Measurements from ENCODE around the gene MYH3. TPM values are rescaled to one million over a fixed set of nuclear protein-coding genes. Genes with fewer than 3 reads are reported as not detected.

MYH3 gene
- total and polyA plus RNA-seq, 5 donors, result 0.40 to 0.97 (median 0.45) TPM

- no peak for DNase-seq
- no peak overlapping the region for H3K4me3 ChIP-seq (ENCODE audit: low read length)
- H3K4me1 ChIP-seq (ENCODE audit: control insufficient read depth, insufficient read depth, low read length), result no peaks in the 10 kb centered on the region
- WGBS, result 92% methylated on average over 4 of the region's 4 CpGs
- no peak overlapping the region for H3K27ac ChIP-seq (ENCODE audit: low read length)
- intact Hi-C loops (cut with DNase I), result no loop called here
- H3K9me3 ChIP-seq (ENCODE audit: control insufficient read depth, low read length), result no peaks in the 10 kb centered on the region
- no peak for ATAC-seq
- no peaks in the 10 kb centered on the region for H3K27me3 ChIP-seq (ENCODE audit: control insufficient read depth, insufficient read depth)
These were observed 17.6 kb upstream of the MYH3 start for GRCh38 chr17:10674704-10675103.

GRCh38 chr17:10673312-10673711 lies 16.2 kb upstream of the MYH3 start:
- no peak overlapping the region for H3K4me3 ChIP-seq (ENCODE audit: low read length)
- WGBS, result 89% methylated on average over 12 of the region's 12 CpGs
- no peak for DNase-seq
- H3K27me3 ChIP-seq (ENCODE audit: control insufficient read depth, insufficient read depth), result no peaks in the 10 kb centered on the region
- ATAC-seq, result no peak
- H3K4me1 ChIP-seq (ENCODE audit: control insufficient read depth, insufficient read depth, low read length), result no peaks in the 10 kb centered on the region
- H3K27ac ChIP-seq (ENCODE audit: low read length), result no peak overlapping the region
- intact Hi-C loops (cut with DNase I), result no loop called here
- H3K9me3 ChIP-seq (ENCODE audit: control insufficient read depth, low read length), result no peaks in the 10 kb centered on the region

GRCh38 chr17:10668775-10669174 lies 11.7 kb upstream of the MYH3 start:
- no peak for DNase-seq
- Histone ChIP-seq H3K9me3 (ENCODE audit: control insufficient read depth, low read length) (no peaks in the 10 kb centered on the region), H3K27ac (ENCODE audit: low read length) (no peak overlapping the region), H3K4me3 (ENCODE audit: low read length) (no peak overlapping the region), H3K4me1 (ENCODE audit: control insufficient read depth, insufficient read depth, low read length) (no peaks in the 10 kb centered on the region), H3K27me3 (ENCODE audit: control insufficient read depth, insufficient read depth) (no peaks in the 10 kb centered on the region)
- no peak for ATAC-seq
- intact Hi-C loops (cut with DNase I), result no loop called here
- WGBS, result 78% methylated on average over 1 of the region's 1 CpG

GRCh38 chr17:10666906-10667305 lies 9.8 kb upstream of the MYH3 start:
- H3K27ac ChIP-seq (ENCODE audit: low read length), result no peak overlapping the region
- ATAC-seq, result no peak
- intact Hi-C loops (cut with DNase I), result no loop called here
- no peaks in the 10 kb centered on the region for H3K27me3 ChIP-seq (ENCODE audit: control insufficient read depth, insufficient read depth)
- DNase-seq, result no peak
- WGBS, result 84% methylated on average over 5 of the region's 5 CpGs
- H3K4me1 ChIP-seq (ENCODE audit: control insufficient read depth, insufficient read depth, low read length), result no peaks in the 10 kb centered on the region
- no peak overlapping the region for H3K4me3 ChIP-seq (ENCODE audit: low read length)
- H3K9me3 ChIP-seq (ENCODE audit: control insufficient read depth, low read length), result no peaks in the 10 kb centered on the region

GRCh38 chr17:10664571-10664970 lies 7.5 kb upstream of the MYH3 start:
- WGBS, result 85% methylated on average over 9 of the region's 9 CpGs

GRCh38 chr17:10663231-10663630 lies 6.1 kb upstream of the MYH3 start:
- H3K9me3 ChIP-seq (ENCODE audit: control insufficient read depth, low read length), result no peaks in the 10 kb centered on the region
- ATAC-seq (no peak), DNase-seq (no peak)
- 89% methylated on average over 6 of the region's 6 CpGs for WGBS
- intact Hi-C loops (cut with DNase I), result no loop called here
- H3K4me1 ChIP-seq (ENCODE audit: control insufficient read depth, insufficient read depth, low read length), result no peaks in the 10 kb centered on the region
- H3K27me3 ChIP-seq (ENCODE audit: control insufficient read depth, insufficient read depth), result no peaks in the 10 kb centered on the region
- H3K4me3 ChIP-seq (ENCODE audit: low read length), result no peak overlapping the region
- no peak overlapping the region for H3K27ac ChIP-seq (ENCODE audit: low read length)

More at GRCh38 chr17:10664571-10664970, 7.5 kb upstream of the MYH3 start:
- no peaks in the 10 kb centered on the region for H3K27me3 ChIP-seq (ENCODE audit: control insufficient read depth, insufficient read depth)
- no peak for ATAC-seq
- H3K4me1 ChIP-seq (ENCODE audit: control insufficient read depth, insufficient read depth, low read length), result no peaks in the 10 kb centered on the region
- no peaks in the 10 kb centered on the region for H3K9me3 ChIP-seq (ENCODE audit: control insufficient read depth, low read length)
- H3K27ac ChIP-seq (ENCODE audit: low read length), result no peak overlapping the region
- no peak overlapping the region for H3K4me3 ChIP-seq (ENCODE audit: low read length)
- DNase-seq, result no peak
- intact Hi-C loops (cut with DNase I), result no loop called here

- no peaks in the 10 kb centered on the region for H3K27me3 ChIP-seq (ENCODE audit: control insufficient read depth, insufficient read depth)
- H3K4me3 ChIP-seq (ENCODE audit: low read length), result no peak overlapping the region
- no peaks in the 10 kb centered on the region for H3K9me3 ChIP-seq (ENCODE audit: control insufficient read depth, low read length)
- H3K4me1 ChIP-seq (ENCODE audit: control insufficient read depth, insufficient read depth, low read length), result no peaks in the 10 kb centered on the region
- intact Hi-C loops (cut with DNase I), result no loop called here
- 87% methylated on average over 10 of the region's 10 CpGs for WGBS
- H3K27ac ChIP-seq (ENCODE audit: low read length), result no peak overlapping the region
- DNase-seq (no peak), ATAC-seq (no peak)
These were observed 4.3 kb upstream of the MYH3 start for GRCh38 chr17:10661437-10661836.

- H3K4me3 ChIP-seq (ENCODE audit: low read length), result no peak overlapping the region
- intact Hi-C loops (cut with DNase I), result no loop called here
- WGBS, result 80% methylated on average over 10 of the region's 10 CpGs
- no peak for DNase-seq
- no peak for ATAC-seq
- no peaks in the 10 kb centered on the region for H3K4me1 ChIP-seq (ENCODE audit: control insufficient read depth, insufficient read depth, low read length)
- no peaks in the 10 kb centered on the region for H3K27me3 ChIP-seq (ENCODE audit: control insufficient read depth, insufficient read depth)
- no peak overlapping the region for H3K27ac ChIP-seq (ENCODE audit: low read length)
- H3K9me3 ChIP-seq (ENCODE audit: control insufficient read depth, low read length), result no peaks in the 10 kb centered on the region
These were observed 770 bp upstream of the MYH3 start for GRCh38 chr17:10657879-10658278.

- no peaks in the 10 kb centered on the region for H3K9me3 ChIP-seq (ENCODE audit: control insufficient read depth, low read length)
- intact Hi-C loops (cut with DNase I), result no loop called here
- H3K27me3 ChIP-seq (ENCODE audit: control insufficient read depth, insufficient read depth), result no peaks in the 10 kb centered on the region
- no peak for ATAC-seq
- H3K4me3 ChIP-seq (ENCODE audit: low read length), result no peak overlapping the region
- no peak overlapping the region for H3K27ac ChIP-seq (ENCODE audit: low read length)
- DNase-seq, result no peak
- WGBS, result 70% methylated on average over 5 of the region's 5 CpGs
- H3K4me1 ChIP-seq (ENCODE audit: control insufficient read depth, insufficient read depth, low read length), result no peaks in the 10 kb centered on the region
These were observed 3.1 kb downstream of the MYH3 start for GRCh38 chr17:10653987-10654386.

- ATAC-seq (no peak), DNase-seq (no peak)
- no peaks in the 10 kb centered on the region for H3K27me3 ChIP-seq (ENCODE audit: control insufficient read depth, insufficient read depth)
- H3K9me3 ChIP-seq (ENCODE audit: control insufficient read depth, low read length), result no peaks in the 10 kb centered on the region
- H3K27ac ChIP-seq (ENCODE audit: low read length), result no peak overlapping the region
- H3K4me1 ChIP-seq (ENCODE audit: control insufficient read depth, insufficient read depth, low read length), result no peaks in the 10 kb centered on the region
- intact Hi-C loops (cut with DNase I), result no loop called here
- no peak overlapping the region for H3K4me3 ChIP-seq (ENCODE audit: low read length)
- WGBS, result 52% methylated on average over 11 of the region's 11 CpGs
These were observed 4.0 kb downstream of the MYH3 start for GRCh38 chr17:10652984-10653659.

GRCh38 chr17:10651927-10652326 lies 5.2 kb downstream of the MYH3 start:
- Histone ChIP-seq H3K27me3 (ENCODE audit: control insufficient read depth, insufficient read depth) (no peaks in the 10 kb centered on the region), H3K4me1 (ENCODE audit: control insufficient read depth, insufficient read depth, low read length) (no peaks in the 10 kb centered on the region), H3K9me3 (ENCODE audit: control insufficient read depth, low read length) (no peaks in the 10 kb centered on the region), H3K4me3 (ENCODE audit: low read length) (no peak overlapping the region), H3K27ac (ENCODE audit: low read length) (no peak overlapping the region)
- DNase-seq, result no peak
- intact Hi-C loops (cut with DNase I), result no loop called here
- no peak for ATAC-seq
- WGBS, result 71% methylated on average over 9 of the region's 9 CpGs

- intact Hi-C loops (cut with DNase I), result loop anchor here in 2 of 4 donors (5.0 to 10.0 kb wide), 2 partner anchors 195 to 198 kb away; no protein-coding TSS in a partner anchor
- 91% methylated on average over 5 of the region's 5 CpGs for WGBS
- H3K4me1 ChIP-seq (ENCODE audit: control insufficient read depth, insufficient read depth, low read length), result no peaks in the 10 kb centered on the region
These were observed 7.5 kb downstream of the MYH3 start for GRCh38 chr17:10649602-10650001.

More at GRCh38 chr17:10649602-10650001, 7.5 kb downstream of the MYH3 start:
- H3K27me3 ChIP-seq (ENCODE audit: control insufficient read depth, insufficient read depth), result no peaks in the 10 kb centered on the region
- H3K9me3 ChIP-seq (ENCODE audit: control insufficient read depth, low read length), result no peaks in the 10 kb centered on the region
- ATAC-seq (no peak), DNase-seq (no peak)
- no peak overlapping the region for H3K27ac ChIP-seq (ENCODE audit: low read length)
- H3K4me3 ChIP-seq (ENCODE audit: low read length), result no peak overlapping the region
